Ishikawa (cell line): Measurements from ENCODE around the gene KIAA0040.

Source experiments
- EP300 ChIP-seq: IDR thresholded peaks from 2 replicates; pipeline ENCODE4 v1.6.1; 2012; ENCODE audit warnings: borderline replicate concordance
- REST ChIP-seq: IDR thresholded peaks from 2 replicates; pipeline ENCODE4 v1.6.1; 2012; ENCODE audit warnings: low read depth, mild to moderate bottlenecking

GRCh38 chr1:175232335-175232734, 39.8 kb upstream of the KIAA0040 start:
- no peak for TF ChIP-seq EP300
- no peak for TF ChIP-seq REST
